ENCODE results near the gene S100A9. TPM values are rescaled to one million over a fixed set of nuclear protein-coding genes. Genes with fewer than 3 reads are reported as not detected.

S100A9 gene
- total RNA-seq, 1 experiment from 2014 or later: not detected

- no peak for DNase-seq (ENCODE audit: low read depth)
- in situ Hi-C loops (cut with HindIII; ENCODE audit: low pct_unique_long_range_greater_than_20kb, low sequenced_read_pairs): loop anchor here (25.0 kb wide), 1 partner anchor 116 kb away; no protein-coding TSS in a partner anchor
These were observed 13.6 kb downstream of the S100A9 start for GRCh38 chr1:153371231-153371630.

GRCh38 chr1:153372571-153372970 is 14.9 kb downstream of the S100A9 start:
- DNase-seq (ENCODE audit: low read depth): no peak
- in situ Hi-C loops (cut with HindIII; ENCODE audit: low pct_unique_long_range_greater_than_20kb, low sequenced_read_pairs): loop anchor here (25.0 kb wide), 1 partner anchor 115 kb away; no protein-coding TSS in a partner anchor

DNA sequence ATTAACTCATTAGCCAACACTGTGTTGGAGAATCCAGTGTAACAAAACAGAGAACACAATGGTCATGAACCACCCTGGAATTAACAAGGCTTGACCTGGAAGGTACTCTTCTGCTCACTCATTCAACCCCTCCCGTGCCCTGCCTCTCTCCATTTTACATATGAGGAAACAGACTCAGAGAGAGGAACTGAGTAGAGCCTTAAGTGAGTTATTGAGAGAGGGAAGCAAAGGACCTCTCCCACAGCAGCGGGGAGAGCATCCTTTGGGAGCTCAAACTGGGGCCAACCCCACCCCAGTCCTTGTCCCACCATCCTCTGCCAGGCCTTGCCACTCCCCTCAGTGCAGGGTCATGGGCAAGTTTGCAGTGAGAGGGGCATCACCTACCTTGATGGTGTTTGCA is 16.4 kb downstream of the S100A9 start:
- in situ Hi-C loops (cut with HindIII; ENCODE audit: low pct_unique_long_range_greater_than_20kb, low sequenced_read_pairs): loop anchor here (25.0 kb wide), 1 partner anchor 113 kb away; no protein-coding TSS in a partner anchor
- DNase-seq (ENCODE audit: low read depth): no peak

DNA sequence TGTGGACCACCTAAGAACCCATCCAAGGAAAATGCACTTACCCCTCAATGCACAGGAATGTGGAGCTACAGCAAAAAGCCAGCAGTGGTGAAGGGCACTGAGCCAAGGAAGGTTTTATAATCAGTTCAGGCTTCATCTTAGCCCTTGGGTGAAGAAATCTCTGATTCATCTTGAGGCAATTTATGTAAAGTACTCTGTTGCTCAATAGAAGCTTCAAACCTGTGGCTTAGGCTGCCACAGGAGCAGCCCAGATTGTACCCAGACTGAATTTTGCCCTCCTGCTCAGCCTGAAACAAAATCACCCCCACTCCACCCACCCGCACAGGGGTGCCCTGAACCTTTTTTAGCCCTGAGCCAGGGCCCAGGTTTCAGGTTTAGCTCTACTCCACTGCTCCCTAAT is 17.9 kb downstream of the S100A9 start, which contains the start of gene S100A12:
Gene S100A12 (minus strand): TSS at position 111 of the 400 bp plus-strand sequence. CDS start 1,029 bp downstream, outside the sequence.
- peak; percentile 43 for DNase-seq (ENCODE audit: low read depth)
- in situ Hi-C loops (cut with HindIII; ENCODE audit: low pct_unique_long_range_greater_than_20kb, low sequenced_read_pairs): no loop called here

DNA sequence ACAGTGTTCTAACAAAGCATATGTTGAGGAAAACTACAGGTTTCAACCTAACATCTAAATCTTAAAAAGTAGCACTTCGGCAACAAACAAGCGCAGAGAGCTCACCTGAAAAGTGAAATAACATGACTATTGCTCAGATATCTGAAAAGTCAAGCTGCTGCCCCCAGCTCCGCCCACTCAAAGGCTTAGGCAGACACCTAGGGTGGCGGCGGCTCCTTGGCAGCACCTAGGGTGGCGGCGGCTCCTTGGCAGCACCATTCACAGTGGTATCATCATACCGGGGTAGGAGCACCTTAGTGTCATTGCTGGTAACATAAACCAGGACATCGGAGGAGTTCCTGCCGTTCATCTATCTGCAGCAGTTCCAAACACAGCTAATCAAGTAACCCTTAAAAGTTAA is 21.9 kb downstream of the S100A9 start:
- in situ Hi-C loops (cut with HindIII; ENCODE audit: low pct_unique_long_range_greater_than_20kb, low sequenced_read_pairs): no loop called here
- no peak for DNase-seq (ENCODE audit: low read depth)

- DNase-seq (ENCODE audit: low read depth): no peak
- in situ Hi-C loops (cut with HindIII; ENCODE audit: low pct_unique_long_range_greater_than_20kb, low sequenced_read_pairs): no loop called here
These were observed 23.1 kb downstream of the S100A9 start for GRCh38 chr1:153380711-153381110.

DNA sequence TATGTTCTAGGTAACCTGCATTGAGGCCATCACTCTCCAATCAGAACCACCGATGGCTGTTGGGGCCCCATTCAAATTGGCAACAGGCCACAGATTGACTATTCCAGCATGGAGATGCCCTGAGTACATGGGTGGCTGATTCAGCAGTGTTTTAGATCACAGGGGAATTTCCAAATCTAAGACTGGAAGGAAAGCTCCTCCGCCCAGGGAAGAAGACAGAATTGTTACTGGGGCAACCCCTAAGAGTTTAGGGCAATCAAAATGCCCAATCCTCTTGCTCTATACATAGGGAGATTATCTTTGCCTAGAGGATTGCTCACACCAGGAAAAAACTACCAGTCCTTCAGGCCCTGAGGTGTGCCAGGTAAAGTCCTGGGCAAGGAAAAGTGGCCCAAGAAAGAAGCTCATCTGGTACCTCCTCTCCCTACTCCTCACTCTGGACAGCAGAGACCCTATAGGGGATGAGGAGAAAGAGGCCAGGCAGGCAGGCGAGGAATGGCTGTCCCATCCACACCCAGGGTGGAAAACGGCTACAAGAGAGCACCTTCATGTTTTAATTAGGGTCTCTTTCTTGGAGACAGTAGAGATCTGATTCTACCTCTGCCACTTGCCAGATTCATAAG is 27.4 kb downstream of the S100A9 start:
- no peak for DNase-seq (ENCODE audit: low read depth)
- in situ Hi-C loops (cut with HindIII; ENCODE audit: low pct_unique_long_range_greater_than_20kb, low sequenced_read_pairs): no loop called here

DNA sequence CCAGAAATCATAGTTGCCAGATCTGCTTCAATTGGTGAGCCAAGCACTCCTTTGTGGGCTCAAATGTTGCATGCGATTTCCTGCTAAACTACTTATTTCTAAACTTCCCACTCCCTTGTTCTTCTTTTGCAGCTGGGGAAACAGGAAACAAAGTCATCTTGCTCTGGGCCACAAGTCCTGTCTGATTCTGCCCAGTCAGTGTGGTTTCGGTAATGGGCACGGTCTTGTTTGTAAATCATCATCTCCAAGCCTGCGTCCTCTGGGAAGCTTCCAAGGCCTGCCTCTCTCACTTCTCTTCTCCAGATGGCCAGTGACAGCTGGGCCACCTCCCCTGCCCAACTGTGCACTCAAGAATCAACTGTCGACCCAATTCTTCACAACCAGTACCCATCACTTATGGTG is 28.8 kb downstream of the S100A9 start:
- DNase-seq (ENCODE audit: low read depth): no peak
- in situ Hi-C loops (cut with HindIII; ENCODE audit: low pct_unique_long_range_greater_than_20kb, low sequenced_read_pairs): no loop called here

GRCh38 chr1:153387001-153387400 is 29.3 kb downstream of the S100A9 start:
- in situ Hi-C loops (cut with HindIII; ENCODE audit: low pct_unique_long_range_greater_than_20kb, low sequenced_read_pairs): no loop called here
- DNase-seq (ENCODE audit: low read depth): no peak

GRCh38 chr1:153387785-153388184 is 30.1 kb downstream of the S100A9 start:
- in situ Hi-C loops (cut with HindIII; ENCODE audit: low pct_unique_long_range_greater_than_20kb, low sequenced_read_pairs): no loop called here
- DNase-seq (ENCODE audit: low read depth): no peak

- in situ Hi-C loops (cut with HindIII; ENCODE audit: low pct_unique_long_range_greater_than_20kb, low sequenced_read_pairs): no loop called here
- no peak for DNase-seq (ENCODE audit: low read depth)
These were observed 31.7 kb downstream of the S100A9 start for GRCh38 chr1:153389401-153389800.

DNA sequence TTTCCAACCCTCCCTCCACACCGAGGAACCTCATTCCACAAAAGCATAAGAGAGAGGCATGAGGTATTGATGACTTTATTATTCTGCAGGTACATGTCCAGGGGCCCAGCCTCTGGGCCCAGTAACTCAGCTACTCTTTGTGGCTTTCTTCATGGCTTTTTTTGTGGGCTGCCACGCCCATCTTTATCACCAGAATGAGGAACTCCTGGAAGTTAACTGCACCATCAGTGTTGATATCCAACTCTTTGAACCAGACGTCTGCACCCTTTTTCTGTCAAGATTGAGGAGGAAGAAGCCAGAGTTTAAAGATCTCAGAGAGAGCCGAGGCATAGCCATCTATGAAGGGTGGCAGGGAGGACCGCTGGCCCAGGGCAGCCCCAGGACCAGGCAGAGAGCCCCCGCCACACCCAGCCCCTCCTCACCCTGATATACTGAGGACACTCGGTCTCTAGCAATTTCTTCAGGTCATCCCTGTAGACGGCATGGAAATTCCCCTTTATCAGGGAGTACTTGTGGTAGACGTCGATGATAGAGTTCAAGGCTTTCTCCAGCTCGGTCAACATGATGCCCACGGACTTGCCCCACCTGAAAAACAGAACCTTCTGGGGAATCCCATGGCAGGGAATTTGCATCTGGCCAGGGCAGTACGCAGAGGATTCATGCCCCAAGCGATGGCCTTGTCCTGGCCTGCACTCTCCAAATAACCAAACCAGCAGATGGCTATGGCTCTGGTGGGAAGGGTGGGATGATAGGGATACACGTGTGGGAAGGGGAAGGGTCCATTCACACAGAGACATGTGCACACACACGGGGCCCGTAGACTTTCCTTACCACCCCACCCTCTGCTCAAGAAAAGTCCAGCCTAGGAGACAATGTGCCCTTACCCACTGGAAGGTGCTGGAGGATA is 32.6 kb downstream of the S100A9 start:
- DNase-seq (ENCODE audit: low read depth): no peak
- in situ Hi-C loops (cut with HindIII; ENCODE audit: low pct_unique_long_range_greater_than_20kb, low sequenced_read_pairs): no loop called here

GRCh38 chr1:153390938-153391710 is 33.5 kb downstream of the S100A9 start, which contains the start of gene S100A8:
Gene S100A8 (minus strand): TSS chr1:153391073. CDS start chr1:153390535, 538 bp downstream.
- in situ Hi-C loops (cut with HindIII; ENCODE audit: low pct_unique_long_range_greater_than_20kb, low sequenced_read_pairs): no loop called here
- no peak for DNase-seq (ENCODE audit: low read depth)

- no peak for DNase-seq (ENCODE audit: low read depth)
- in situ Hi-C loops (cut with HindIII; ENCODE audit: low pct_unique_long_range_greater_than_20kb, low sequenced_read_pairs): no loop called here
These were observed 34.6 kb downstream of the S100A9 start for GRCh38 chr1:153392258-153392657.

DNA sequence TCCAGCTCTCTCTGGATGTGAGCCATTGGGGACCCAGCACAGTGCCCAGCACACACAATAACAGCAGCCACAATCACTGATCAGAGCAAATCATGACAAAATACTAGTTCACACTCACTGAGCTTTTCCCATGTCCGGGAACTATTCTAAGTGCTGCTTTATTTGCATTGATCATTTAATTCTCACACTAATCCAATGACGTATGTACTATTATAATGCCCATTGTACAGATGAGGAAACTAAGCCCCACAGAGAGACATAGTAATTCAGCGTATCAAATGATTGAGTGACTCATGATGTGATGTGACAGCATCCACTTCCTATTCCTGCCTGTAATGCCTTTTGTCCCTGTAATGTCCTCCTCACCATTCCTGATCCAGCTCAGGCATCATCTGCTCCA is 35.2 kb downstream of the S100A9 start:
- no peak for DNase-seq (ENCODE audit: low read depth)
- in situ Hi-C loops (cut with HindIII; ENCODE audit: low pct_unique_long_range_greater_than_20kb, low sequenced_read_pairs): no loop called here

DNA sequence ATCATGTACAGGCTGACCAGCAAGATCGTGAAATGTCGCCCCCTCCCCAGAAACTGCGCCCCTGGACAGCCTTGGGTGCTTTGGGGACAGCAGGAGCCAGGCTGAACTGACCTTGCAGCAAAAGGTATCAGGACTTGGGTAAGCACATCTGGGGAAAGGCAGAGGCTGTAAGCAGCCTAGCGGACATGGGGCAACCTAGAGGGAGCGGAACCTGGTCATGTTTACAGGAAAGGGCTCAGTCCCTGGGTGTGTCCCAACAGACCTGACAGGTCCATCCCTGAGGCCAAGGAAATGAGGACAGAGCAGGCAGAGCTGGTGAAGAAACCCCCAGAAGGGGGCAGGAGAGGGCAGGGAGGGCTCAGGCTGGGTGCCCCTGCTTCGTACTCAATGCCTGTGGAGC is 36.3 kb downstream of the S100A9 start:
- in situ Hi-C loops (cut with HindIII; ENCODE audit: low pct_unique_long_range_greater_than_20kb, low sequenced_read_pairs): no loop called here
- no peak for DNase-seq (ENCODE audit: low read depth)

- in situ Hi-C loops (cut with HindIII; ENCODE audit: low pct_unique_long_range_greater_than_20kb, low sequenced_read_pairs): no loop called here
- DNase-seq (ENCODE audit: low read depth): no peak
These were observed 36.7 kb downstream of the S100A9 start for GRCh38 chr1:153394391-153394790.

- in situ Hi-C loops (cut with HindIII; ENCODE audit: low pct_unique_long_range_greater_than_20kb, low sequenced_read_pairs): no loop called here
- no peak for DNase-seq (ENCODE audit: low read depth)
These were observed 37.6 kb downstream of the S100A9 start for GRCh38 chr1:153395136-153395685.

Measured in Caki2 (cell line).